Mesendoderm (in vitro differentiated cells): ENCODE data around the gene DBH.

Source experiments
- DNase-seq: peaks from one replicate; pipeline ENCODE4 v3.0.0; 2013
- H2AK5ac ChIP-seq: 2 replicates; pipeline ENCODE4 v1.6.1; 2013; ENCODE audit warnings: low read length, inconsistent platforms
- H2BK120ac ChIP-seq: 2 replicates; pipeline ENCODE4 v1.6.1; 2013; ENCODE audit warnings: low read depth, mild to moderate bottlenecking, low read length, moderate library complexity, mixed read lengths
- H2BK15ac ChIP-seq: replicated peaks from 2 replicates; pipeline ENCODE4 v1.6.1; 2013; ENCODE audit warnings: low read depth, mild to moderate bottlenecking, moderate library complexity
- H2BK5ac ChIP-seq: 2 replicates; pipeline ENCODE4 v1.6.1; 2013; ENCODE audit warnings: low read length, inconsistent platforms
- H3K18ac ChIP-seq: 2 replicates; pipeline ENCODE4 v1.6.1; 2013; ENCODE audit warnings: mild to moderate bottlenecking, low read length, mixed read lengths
- H3K23ac ChIP-seq: one replicate; pipeline ENCODE4 v1.6.1; 2013; ENCODE audit warnings: low read length
- H3K27ac ChIP-seq: 2 replicates; pipeline ENCODE4 v1.5.1; 2013; ENCODE audit warnings: low read depth, mild to moderate bottlenecking, inconsistent platforms, low read length, moderate library complexity
- H3K27me3 ChIP-seq: 2 replicates; pipeline ENCODE4 v1.6.1; 2013; ENCODE audit warnings: low read length, control low read depth, mild to moderate bottlenecking, inconsistent platforms; ENCODE audit not compliant: insufficient read depth, poor library complexity
- H3K36me3 ChIP-seq: 2 replicates; pipeline ENCODE4 v1.6.1; 2013; ENCODE audit warnings: low read length, inconsistent platforms; ENCODE audit not compliant: control insufficient read depth, insufficient read depth
- H3K4ac ChIP-seq: one replicate; pipeline ENCODE4 v1.6.1; 2013; ENCODE audit warnings: low read depth, mild to moderate bottlenecking, low read length, moderate library complexity
- H3K4me1 ChIP-seq: 2 replicates; pipeline ENCODE4 v1.6.1; 2013; ENCODE audit warnings: low read depth, low read length, inconsistent platforms; ENCODE audit not compliant: control insufficient read depth
- H3K4me2 ChIP-seq: 2 replicates; pipeline ENCODE4 v1.6.1; 2013; ENCODE audit warnings: low read length
- H3K4me3 ChIP-seq: 2 replicates; pipeline ENCODE4 v1.5.1; 2013; ENCODE audit warnings: mild to moderate bottlenecking, low read length
- H3K56ac ChIP-seq: one replicate; pipeline ENCODE4 v1.6.1; 2013; ENCODE audit warnings: low read length
- H3K79me1 ChIP-seq: 2 replicates; pipeline ENCODE4 v1.6.1; 2013; ENCODE audit warnings: low read length, inconsistent platforms
- H3K79me2 ChIP-seq: 2 replicates; pipeline ENCODE4 v1.6.1; 2013; ENCODE audit warnings: mild to moderate bottlenecking, low read length; ENCODE audit not compliant: control insufficient read depth, insufficient read depth
- H3K9ac ChIP-seq: 2 replicates; pipeline ENCODE4 v1.6.1; 2013; ENCODE audit warnings: low read length, inconsistent platforms
- H4K5ac ChIP-seq: one replicate; pipeline ENCODE4 v1.6.1; 2013; ENCODE audit warnings: low read length
- H4K8ac ChIP-seq: one replicate; pipeline ENCODE4 v1.6.1; 2013; ENCODE audit warnings: low read depth, mild to moderate bottlenecking, control low read depth, low read length, moderate library complexity
- WGBS: extraction: QIAGEN DNeasy Blood & Tissue Kit; methylation state at CpG from one replicate; pipeline ENCODE4 v1.1.7; 2013; ENCODE audit warnings: low lambda C conversion rate, missing lambda C conversion rate; ENCODE audit not compliant: insufficient coverage; ENCODE audit errors: extremely low coverage; 5-methylcytosine and 5-hydroxymethylcytosine counted together

DBH gene

GRCh38 chr9:133649194-133649593 is 13.0 kb downstream of the DBH start:
- Histone ChIP-seq H3K79me1 (no peaks in the 10 kb centered on the region), H4K5ac (no peak overlapping the region), H3K4ac (no peak overlapping the region), H3K18ac (no peak overlapping the region), H2BK5ac (no peak overlapping the region), H2AK5ac (no peak overlapping the region), H3K27ac (no peak overlapping the region), H3K4me1 (no peaks in the 10 kb centered on the region), H3K23ac (no peak overlapping the region), H4K8ac (no peak overlapping the region), H3K27me3 (no peaks in the 10 kb centered on the region), H3K4me3 (no peak overlapping the region), H2BK15ac (no peak overlapping the region), H2BK120ac (no peak overlapping the region), H3K79me2 (no peaks in the 10 kb centered on the region), H3K9ac (no peak overlapping the region), H3K36me3 (no peaks in the 10 kb centered on the region), H3K4me2 (no peak overlapping the region), H3K56ac (no peak overlapping the region)
- no CpG with 5 or more reads among the region's 7 CpGs for WGBS
- DNase-seq = no peak

DNA sequence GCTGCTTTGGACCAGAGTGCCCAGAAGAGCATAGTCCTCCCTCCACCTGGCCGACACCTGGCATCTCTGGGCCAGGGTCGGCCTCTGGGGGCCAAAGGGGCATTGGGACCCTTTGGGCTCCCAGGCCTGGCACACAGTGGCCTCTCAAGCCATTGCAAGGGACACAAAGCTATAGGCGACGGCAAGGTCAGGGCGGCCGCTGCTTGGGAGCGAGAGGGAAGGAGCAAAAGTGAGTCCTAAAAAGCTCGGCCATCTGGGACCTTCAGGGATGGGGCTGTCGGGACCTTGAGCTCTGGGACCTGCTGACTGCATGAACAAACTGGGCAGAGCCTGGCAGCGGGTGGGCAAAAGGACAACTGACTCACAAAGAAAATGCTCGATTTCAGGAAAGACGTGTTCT is 13.9 kb downstream of the DBH start:
- Histone ChIP-seq H3K56ac (no peak overlapping the region), H3K27me3 (no peaks in the 10 kb centered on the region), H2AK5ac (no peak overlapping the region), H3K79me2 (no peaks in the 10 kb centered on the region), H3K27ac (no peak overlapping the region), H3K23ac (no peak overlapping the region), H2BK5ac (no peak overlapping the region), H3K4me1 (no peaks in the 10 kb centered on the region), H4K5ac (no peak overlapping the region), H3K4ac (no peak overlapping the region), H3K4me2 (no peak overlapping the region), H3K79me1 (no peaks in the 10 kb centered on the region), H2BK15ac (no peak overlapping the region), H3K9ac (no peak overlapping the region), H3K36me3 (no peaks in the 10 kb centered on the region), H4K8ac (no peak overlapping the region), H3K18ac (no peak overlapping the region), H3K4me3 (no peak overlapping the region), H2BK120ac (no peak overlapping the region)
- no peak for DNase-seq
- WGBS = no CpG with 5 or more reads among the region's 12 CpGs

- no peak overlapping the region for H3K9ac ChIP-seq
- H3K56ac ChIP-seq = no peak overlapping the region
- no peaks in the 10 kb centered on the region for H3K79me1 ChIP-seq
- H3K4ac ChIP-seq = no peak overlapping the region
- no peak for DNase-seq
- no peak overlapping the region for H3K18ac ChIP-seq
- no peak overlapping the region for H3K4me3 ChIP-seq
- H3K79me2 ChIP-seq = no peaks in the 10 kb centered on the region
- no peaks in the 10 kb centered on the region for H3K27me3 ChIP-seq
- H2BK120ac ChIP-seq = no peak overlapping the region
- no peak overlapping the region for H4K5ac ChIP-seq
- no peaks in the 10 kb centered on the region for H3K36me3 ChIP-seq
- no peak overlapping the region for H3K27ac ChIP-seq
- no CpG with 5 or more reads among the region's 9 CpGs for WGBS
- H3K4me2 ChIP-seq = no peak overlapping the region
- H2BK15ac ChIP-seq = no peak overlapping the region
- no peaks in the 10 kb centered on the region for H3K4me1 ChIP-seq
- no peak overlapping the region for H2BK5ac ChIP-seq
- H3K23ac ChIP-seq = no peak overlapping the region
- H4K8ac ChIP-seq = no peak overlapping the region
- no peak overlapping the region for H2AK5ac ChIP-seq
These were observed 17.5 kb downstream of the DBH start for GRCh38 chr9:133653638-133654037.

DNA sequence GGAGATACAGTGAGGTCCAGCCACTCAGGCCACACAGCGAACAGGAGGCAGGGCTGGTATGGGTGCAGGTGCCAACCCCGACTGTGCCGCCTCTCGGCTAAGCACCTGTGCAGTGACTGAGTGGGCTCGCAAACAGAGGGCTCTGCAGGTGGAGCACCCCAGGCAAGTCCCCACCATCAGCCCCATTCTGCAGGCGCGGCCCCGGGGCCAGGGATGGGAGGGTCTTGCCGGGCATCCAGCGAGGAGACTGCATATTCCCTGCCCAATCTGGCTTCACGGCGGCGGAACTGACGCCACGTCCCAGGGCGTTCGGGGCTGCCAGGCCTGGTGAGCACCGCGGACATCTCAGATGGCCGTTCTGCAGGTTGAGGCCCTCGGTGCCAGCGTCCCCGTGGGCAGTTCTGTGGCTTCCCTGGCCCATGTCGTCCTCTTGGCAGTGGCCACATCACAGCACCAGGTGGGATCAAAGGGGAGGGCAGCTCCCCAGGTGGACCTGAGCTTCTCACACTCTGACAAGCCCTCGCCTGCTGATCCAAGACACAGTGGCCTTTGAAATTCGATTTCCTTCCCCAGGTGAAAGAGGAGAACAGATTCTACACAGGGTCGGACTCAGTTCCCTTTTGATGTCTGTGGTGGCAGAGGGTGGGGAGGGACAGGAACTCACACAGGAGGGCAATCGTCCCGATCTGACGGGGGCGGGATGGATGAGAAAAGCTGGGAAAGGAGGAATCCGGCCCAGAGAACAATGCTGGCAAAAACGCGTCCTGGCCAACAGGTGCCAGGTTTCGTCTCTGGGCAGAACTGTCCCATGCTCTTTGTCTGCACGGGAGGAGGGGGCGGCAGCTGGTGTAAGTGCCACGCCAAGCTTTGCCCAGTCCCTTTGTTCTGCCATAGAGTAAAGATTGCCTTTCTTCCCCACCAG is 18.8 kb downstream of the DBH start:
- H3K27me3 ChIP-seq = no peaks in the 10 kb centered on the region

GRCh38 chr9:133655701-133656100 is 19.5 kb downstream of the DBH start:
- no peak overlapping the region for H3K4me2 ChIP-seq
- WGBS = no CpG with 5 or more reads among the region's 14 CpGs
- no peaks in the 10 kb centered on the region for H3K27me3 ChIP-seq
- no peak overlapping the region for H3K4ac ChIP-seq
- H3K23ac ChIP-seq = no peak overlapping the region
- no peaks in the 10 kb centered on the region for H3K79me1 ChIP-seq
- no peak overlapping the region for H4K5ac ChIP-seq
- no peak overlapping the region for H3K4me3 ChIP-seq
- H3K18ac ChIP-seq = no peak overlapping the region
- H3K36me3 ChIP-seq = no peaks in the 10 kb centered on the region
- no peak overlapping the region for H2BK120ac ChIP-seq
- H4K8ac ChIP-seq = no peak overlapping the region
- no peaks in the 10 kb centered on the region for H3K79me2 ChIP-seq
- H3K9ac ChIP-seq = no peak overlapping the region
- no peak overlapping the region for H2AK5ac ChIP-seq
- H2BK15ac ChIP-seq = no peak overlapping the region
- no peak overlapping the region for H3K27ac ChIP-seq
- H2BK5ac ChIP-seq = no peak overlapping the region
- no peak overlapping the region for H3K56ac ChIP-seq
- H3K4me1 ChIP-seq = no peaks in the 10 kb centered on the region
- no peak for DNase-seq

More for the DNA sequence above, 18.8 kb downstream of the DBH start:
- no peak overlapping the region for H2BK120ac ChIP-seq
- H3K9ac ChIP-seq = no peak overlapping the region
- no peaks in the 10 kb centered on the region for H3K79me1 ChIP-seq
- no peak overlapping the region for H2BK5ac ChIP-seq
- no peak overlapping the region for H4K8ac ChIP-seq
- DNase-seq = no peak
- H3K23ac ChIP-seq = no peak overlapping the region
- no peak overlapping the region for H3K4ac ChIP-seq
- H3K27ac ChIP-seq = no peak overlapping the region
- H3K4me3 ChIP-seq = no peak overlapping the region
- H3K56ac ChIP-seq = no peak overlapping the region
- H3K79me2 ChIP-seq = no peaks in the 10 kb centered on the region
- no peaks in the 10 kb centered on the region for H3K36me3 ChIP-seq
- H3K18ac ChIP-seq = no peak overlapping the region
- WGBS = no CpG with 5 or more reads among the region's 38 CpGs
- no peak overlapping the region for H2AK5ac ChIP-seq
- H3K4me2 ChIP-seq = no peak overlapping the region
- no peak overlapping the region for H2BK15ac ChIP-seq
- no peak overlapping the region for H4K5ac ChIP-seq
- no peaks in the 10 kb centered on the region for H3K4me1 ChIP-seq
